SK-N-SH treated with all-trans-retinoic acid at 6 μM for 48 hours (cell line): ENCODE measurements around the gene RBM10.

Source experiments
- ATAC-seq: fragments of 200-7000 bp; cut with Tn5 transposase; 3 replicates; pipeline ENCODE4 v1.9.1; 2020; ENCODE audit warnings: mild to moderate bottlenecking, moderate library complexity
- ARNTL ChIP-seq: fragments of 450-650 bp; formaldehyde crosslinking; IDR thresholded peaks from 2 replicates; pipeline ENCODE4 v1.5.0; 2020; ENCODE audit warnings: low read depth, mild to moderate bottlenecking, moderate library complexity, borderline replicate concordance
- BACH2 ChIP-seq: fragments of 250-450 bp; sonication (Bioruptor Pico); IDR thresholded peaks from 2 replicates; pipeline ENCODE4 v1.9.0; 2021; ENCODE audit warnings: mild to moderate bottlenecking, borderline replicate concordance
- ESRRG ChIP-seq: fragments of 250-450 bp; sonication (Bioruptor Pico); IDR thresholded peaks from 2 replicates; pipeline ENCODE4 v1.6.1; 2021; ENCODE audit warnings: mild to moderate bottlenecking
- GLIS3 ChIP-seq: fragments of 250-450 bp; sonication (Bioruptor Pico); IDR thresholded peaks from 2 replicates; pipeline ENCODE4 v1.5.0; 2020; ENCODE audit warnings: mild to moderate bottlenecking, moderate library complexity
- ISL1 ChIP-seq: fragments of 250-450 bp; sonication (Bioruptor Pico); IDR thresholded peaks from 2 replicates; pipeline ENCODE4 v2.1.2; 2022; ENCODE audit warnings: mild to moderate bottlenecking, moderate library complexity
- OSR1 ChIP-seq: fragments of 250-450 bp; sonication (Bioruptor Pico); IDR thresholded peaks from 2 replicates; pipeline ENCODE4 v1.8.0; 2022; ENCODE audit warnings: moderate library complexity, mild to moderate bottlenecking, inconsistent platforms
- PPARA ChIP-seq: fragments of 250-450 bp; sonication (Bioruptor Pico); IDR thresholded peaks from 2 replicates; pipeline ENCODE4 v1.5.0; 2020; ENCODE audit warnings: mild to moderate bottlenecking, borderline replicate concordance
- RARB ChIP-seq: fragments of 250-450 bp; sonication (Bioruptor Pico); IDR thresholded peaks from 2 replicates; pipeline ENCODE4 v1.8.0; 2021; ENCODE audit warnings: mild to moderate bottlenecking, moderate library complexity
- SNAI2 ChIP-seq: fragments of 250-450 bp; sonication (Bioruptor Pico); IDR thresholded peaks from 2 replicates; pipeline ENCODE4 v1.5.0; 2020; ENCODE audit warnings: mild to moderate bottlenecking, moderate library complexity
- TCF4 ChIP-seq: fragments of 250-450 bp; sonication (Bioruptor Pico); IDR thresholded peaks from 2 replicates; pipeline ENCODE4 v1.8.0; 2021; ENCODE audit warnings: mild to moderate bottlenecking, moderate library complexity, borderline replicate concordance
- TOX ChIP-seq: fragments of 250-450 bp; sonication (Bioruptor Pico); IDR thresholded peaks from 2 replicates; pipeline ENCODE4 v1.8.0; 2021; ENCODE audit warnings: mild to moderate bottlenecking, moderate library complexity, borderline replicate concordance
- ZNF565 ChIP-seq: fragments of 450-650 bp; formaldehyde crosslinking; conservative IDR thresholded peaks from 2 replicates; pipeline ENCODE4 v1.5.0; 2020; ENCODE audit warnings: low read depth, mild to moderate bottlenecking, moderate library complexity
- ZNF70 ChIP-seq: fragments of 450-650 bp; formaldehyde crosslinking; IDR thresholded peaks from 2 replicates; pipeline ENCODE4 v1.5.0; 2020; ENCODE audit warnings: mild to moderate bottlenecking, moderate library complexity
- ZNF8 ChIP-seq: fragments of 450-650 bp; formaldehyde crosslinking; IDR thresholded peaks from 2 replicates; pipeline ENCODE4 v1.5.0; 2020; ENCODE audit warnings: mild to moderate bottlenecking, moderate library complexity
- TF ChIP-seq, protein P1 (sequence below): fragments of 250-450 bp; sonication (Bioruptor Pico); IDR thresholded peaks from 2 replicates; pipeline ENCODE4 v1.5.1; 2020; ENCODE audit warnings: low read depth, mild to moderate bottlenecking, moderate library complexity
- TF ChIP-seq, protein P2 (sequence below): fragments of 250-450 bp; sonication (Bioruptor Pico); IDR thresholded peaks from 2 replicates; pipeline ENCODE4 v1.5.1; 2021; ENCODE audit warnings: mild to moderate bottlenecking, moderate library complexity
- TF ChIP-seq, protein P3 (sequence below): fragments of 250-450 bp; sonication (Bioruptor Pico); IDR thresholded peaks from 2 replicates; pipeline ENCODE4 v1.8.0; 2020; ENCODE audit warnings: mild to moderate bottlenecking, moderate library complexity, borderline replicate concordance
- TF ChIP-seq, protein P4 (sequence below): fragments of 250-450 bp; sonication (Bioruptor Pico); IDR thresholded peaks from 2 replicates; pipeline ENCODE4 v1.8.0; 2021; ENCODE audit warnings: low read depth, mild to moderate bottlenecking, moderate library complexity, borderline replicate concordance
- TF ChIP-seq, protein P5 (sequence below): fragments of 250-450 bp; sonication (Bioruptor Pico); IDR thresholded peaks from 2 replicates; pipeline ENCODE4 v1.5.0; 2020; ENCODE audit warnings: mild to moderate bottlenecking, moderate library complexity

RBM10 gene

DNA sequence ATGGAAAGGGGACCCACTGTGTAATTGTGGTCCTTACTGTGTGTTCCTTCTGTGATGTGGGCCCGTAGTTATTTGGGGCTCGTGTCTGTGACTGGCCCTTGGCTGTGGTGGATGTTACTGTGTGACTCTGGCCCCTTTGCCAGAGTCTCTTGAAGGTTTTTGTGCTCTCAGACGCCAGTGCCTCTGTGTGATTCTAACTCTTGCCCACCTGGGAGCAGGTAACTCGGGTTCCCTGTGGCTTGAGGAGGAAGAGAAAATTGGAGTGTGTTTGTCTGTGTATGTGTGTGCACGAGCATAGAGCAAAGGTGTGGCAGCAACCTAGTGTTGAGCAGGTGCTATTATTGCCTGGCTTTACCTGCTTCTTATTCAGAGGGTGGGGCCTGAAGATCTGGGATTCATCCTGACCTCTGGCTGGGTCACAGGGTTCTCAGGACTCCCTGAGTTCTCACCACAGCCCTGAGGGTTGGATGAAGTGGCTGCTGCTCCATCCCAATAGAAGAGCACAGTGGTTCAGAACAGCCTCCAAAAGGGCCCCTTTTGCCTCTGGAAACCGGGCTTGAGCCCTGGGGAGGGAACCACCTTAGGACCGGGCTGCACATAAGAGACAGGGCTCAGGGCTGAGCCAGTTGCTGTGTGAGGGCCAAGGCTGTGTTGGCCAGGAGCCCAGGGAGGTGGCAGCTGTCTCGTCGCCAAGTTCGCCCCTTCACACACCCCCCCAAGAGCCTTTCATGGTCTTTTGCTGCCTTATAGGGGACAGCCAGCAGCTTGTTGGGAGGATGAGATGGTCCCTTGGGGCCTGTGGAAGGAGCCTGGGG, 1.3 kb downstream of the RBM10 start:
- TF ChIP-seq ESRRG: no peak
- TF ChIP-seq ARNTL (CRISPR knock-in tag): no peak
- no peak for TF ChIP-seq RARB (CRISPR knock-in tag)
- TF ChIP-seq, protein P1, sequence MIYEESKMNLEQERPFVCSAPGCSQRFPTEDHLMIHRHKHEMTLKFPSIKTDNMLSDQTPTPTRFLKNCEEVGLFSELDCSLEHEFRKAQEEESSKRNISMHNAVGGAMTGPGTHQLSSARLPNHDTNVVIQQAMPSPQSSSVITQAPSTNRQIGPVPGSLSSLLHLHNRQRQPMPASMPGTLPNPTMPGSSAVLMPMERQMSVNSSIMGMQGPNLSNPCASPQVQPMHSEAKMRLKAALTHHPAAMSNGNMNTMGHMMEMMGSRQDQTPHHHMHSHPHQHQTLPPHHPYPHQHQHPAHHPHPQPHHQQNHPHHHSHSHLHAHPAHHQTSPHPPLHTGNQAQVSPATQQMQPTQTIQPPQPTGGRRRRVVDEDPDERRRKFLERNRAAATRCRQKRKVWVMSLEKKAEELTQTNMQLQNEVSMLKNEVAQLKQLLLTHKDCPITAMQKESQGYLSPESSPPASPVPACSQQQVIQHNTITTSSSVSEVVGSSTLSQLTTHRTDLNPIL: no peak
- no peak for TF ChIP-seq TOX (CRISPR knock-in tag)
- TF ChIP-seq, protein P2, sequence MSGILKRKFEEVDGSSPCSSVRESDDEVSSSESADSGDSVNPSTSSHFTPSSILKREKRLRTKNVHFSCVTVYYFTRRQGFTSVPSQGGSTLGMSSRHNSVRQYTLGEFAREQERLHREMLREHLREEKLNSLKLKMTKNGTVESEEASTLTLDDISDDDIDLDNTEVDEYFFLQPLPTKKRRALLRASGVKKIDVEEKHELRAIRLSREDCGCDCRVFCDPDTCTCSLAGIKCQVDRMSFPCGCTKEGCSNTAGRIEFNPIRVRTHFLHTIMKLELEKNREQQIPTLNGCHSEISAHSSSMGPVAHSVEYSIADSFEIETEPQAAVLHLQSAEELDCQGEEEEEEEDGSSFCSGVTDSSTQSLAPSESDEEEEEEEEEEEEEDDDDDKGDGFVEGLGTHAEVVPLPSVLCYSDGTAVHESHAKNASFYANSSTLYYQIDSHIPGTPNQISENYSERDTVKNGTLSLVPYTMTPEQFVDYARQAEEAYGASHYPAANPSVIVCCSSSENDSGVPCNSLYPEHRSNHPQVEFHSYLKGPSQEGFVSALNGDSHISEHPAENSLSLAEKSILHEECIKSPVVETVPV: no peak
- TF ChIP-seq, protein P3, sequence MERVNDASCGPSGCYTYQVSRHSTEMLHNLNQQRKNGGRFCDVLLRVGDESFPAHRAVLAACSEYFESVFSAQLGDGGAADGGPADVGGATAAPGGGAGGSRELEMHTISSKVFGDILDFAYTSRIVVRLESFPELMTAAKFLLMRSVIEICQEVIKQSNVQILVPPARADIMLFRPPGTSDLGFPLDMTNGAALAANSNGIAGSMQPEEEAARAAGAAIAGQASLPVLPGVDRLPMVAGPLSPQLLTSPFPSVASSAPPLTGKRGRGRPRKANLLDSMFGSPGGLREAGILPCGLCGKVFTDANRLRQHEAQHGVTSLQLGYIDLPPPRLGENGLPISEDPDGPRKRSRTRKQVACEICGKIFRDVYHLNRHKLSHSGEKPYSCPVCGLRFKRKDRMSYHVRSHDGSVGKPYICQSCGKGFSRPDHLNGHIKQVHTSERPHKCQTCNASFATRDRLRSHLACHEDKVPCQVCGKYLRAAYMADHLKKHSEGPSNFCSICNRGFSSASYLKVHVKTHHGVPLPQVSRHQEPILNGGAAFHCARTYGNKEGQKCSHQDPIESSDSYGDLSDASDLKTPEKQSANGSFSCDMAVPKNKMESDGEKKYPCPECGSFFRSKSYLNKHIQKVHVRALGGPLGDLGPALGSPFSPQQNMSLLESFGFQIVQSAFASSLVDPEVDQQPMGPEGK (CRISPR knock-in tag): no peak
- no peak for TF ChIP-seq ZNF70 (CRISPR knock-in tag)
- TF ChIP-seq ISL1 (CRISPR knock-in tag): no peak
- no peak for TF ChIP-seq PPARA (CRISPR knock-in tag)
- TF ChIP-seq GLIS3 (CRISPR knock-in tag): no peak
- TF ChIP-seq ZNF8 (CRISPR knock-in tag): no peak
- TF ChIP-seq OSR1 (CRISPR knock-in tag): no peak
- TF ChIP-seq BACH2: no peak
- TF ChIP-seq, protein P4, sequence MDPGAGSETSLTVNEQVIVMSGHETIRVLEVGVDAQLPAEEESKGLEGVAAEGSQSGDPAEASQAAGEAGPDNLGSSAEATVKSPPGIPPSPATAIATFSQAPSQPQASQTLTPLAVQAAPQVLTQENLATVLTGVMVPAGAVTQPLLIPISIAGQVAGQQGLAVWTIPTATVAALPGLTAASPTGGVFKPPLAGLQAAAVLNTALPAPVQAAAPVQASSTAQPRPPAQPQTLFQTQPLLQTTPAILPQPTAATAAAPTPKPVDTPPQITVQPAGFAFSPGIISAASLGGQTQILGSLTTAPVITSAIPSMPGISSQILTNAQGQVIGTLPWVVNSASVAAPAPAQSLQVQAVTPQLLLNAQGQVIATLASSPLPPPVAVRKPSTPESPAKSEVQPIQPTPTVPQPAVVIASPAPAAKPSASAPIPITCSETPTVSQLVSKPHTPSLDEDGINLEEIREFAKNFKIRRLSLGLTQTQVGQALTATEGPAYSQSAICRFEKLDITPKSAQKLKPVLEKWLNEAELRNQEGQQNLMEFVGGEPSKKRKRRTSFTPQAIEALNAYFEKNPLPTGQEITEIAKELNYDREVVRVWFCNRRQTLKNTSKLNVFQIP (CRISPR knock-in tag): no peak
- no peak for TF ChIP-seq TCF4 (CRISPR knock-in tag)
- ATAC-seq: no peak

DNA sequence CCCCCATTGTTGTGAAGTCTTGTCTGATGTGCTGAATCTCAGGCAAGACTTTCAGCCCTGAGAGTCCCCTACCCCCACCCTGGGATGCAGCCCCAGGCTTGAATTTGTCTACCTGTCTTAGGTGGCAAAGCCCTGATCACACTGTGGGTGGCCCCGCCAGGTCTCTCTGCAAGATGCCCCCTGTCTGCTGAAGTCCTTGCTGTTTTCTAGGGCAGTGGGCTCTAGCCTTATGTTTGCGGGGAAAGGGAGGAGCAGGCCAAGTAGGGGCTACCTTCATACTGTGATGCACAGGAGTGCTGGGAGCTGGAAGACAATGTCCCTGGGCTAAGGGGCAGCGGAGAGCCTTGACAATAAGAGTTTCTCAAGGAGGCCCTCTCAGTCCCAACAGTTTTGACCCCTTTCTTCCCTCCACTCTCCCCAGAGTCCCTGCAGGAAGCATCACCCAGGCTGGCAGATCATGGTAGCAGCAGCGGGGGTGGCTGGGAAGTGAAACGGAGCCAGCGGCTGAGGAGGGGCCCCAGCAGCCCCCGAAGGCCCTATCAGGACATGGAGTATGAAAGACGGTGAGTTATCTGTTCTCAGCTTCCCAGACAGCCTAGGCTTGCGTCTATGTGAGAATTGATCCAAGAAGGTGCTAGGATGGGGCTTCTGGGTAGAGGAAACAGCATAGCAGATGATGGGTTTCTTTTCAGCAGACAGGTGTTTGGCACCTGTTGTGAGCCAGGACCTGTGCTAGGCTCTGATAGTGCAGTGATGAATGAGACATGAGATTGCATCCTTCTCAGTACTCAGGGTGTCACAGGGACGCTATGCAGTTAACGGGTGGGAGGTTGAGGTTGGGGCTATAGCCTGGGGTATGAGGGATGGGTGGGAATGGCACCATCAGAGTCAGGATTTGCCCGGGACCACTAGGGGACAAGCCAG, 2.2 kb downstream of the RBM10 start:
- TF ChIP-seq SNAI2 (CRISPR knock-in tag) (no peak), ARNTL (CRISPR knock-in tag) (no peak), PPARA (CRISPR knock-in tag) (no peak), RARB (CRISPR knock-in tag) (no peak), ZNF565 (CRISPR knock-in tag) (no peak), ESRRG (no peak), TCF4 (CRISPR knock-in tag) (no peak)
- TF ChIP-seq, protein P2: no peak
- TF ChIP-seq, protein P4 (CRISPR knock-in tag): no peak
- TF ChIP-seq, protein P5, sequence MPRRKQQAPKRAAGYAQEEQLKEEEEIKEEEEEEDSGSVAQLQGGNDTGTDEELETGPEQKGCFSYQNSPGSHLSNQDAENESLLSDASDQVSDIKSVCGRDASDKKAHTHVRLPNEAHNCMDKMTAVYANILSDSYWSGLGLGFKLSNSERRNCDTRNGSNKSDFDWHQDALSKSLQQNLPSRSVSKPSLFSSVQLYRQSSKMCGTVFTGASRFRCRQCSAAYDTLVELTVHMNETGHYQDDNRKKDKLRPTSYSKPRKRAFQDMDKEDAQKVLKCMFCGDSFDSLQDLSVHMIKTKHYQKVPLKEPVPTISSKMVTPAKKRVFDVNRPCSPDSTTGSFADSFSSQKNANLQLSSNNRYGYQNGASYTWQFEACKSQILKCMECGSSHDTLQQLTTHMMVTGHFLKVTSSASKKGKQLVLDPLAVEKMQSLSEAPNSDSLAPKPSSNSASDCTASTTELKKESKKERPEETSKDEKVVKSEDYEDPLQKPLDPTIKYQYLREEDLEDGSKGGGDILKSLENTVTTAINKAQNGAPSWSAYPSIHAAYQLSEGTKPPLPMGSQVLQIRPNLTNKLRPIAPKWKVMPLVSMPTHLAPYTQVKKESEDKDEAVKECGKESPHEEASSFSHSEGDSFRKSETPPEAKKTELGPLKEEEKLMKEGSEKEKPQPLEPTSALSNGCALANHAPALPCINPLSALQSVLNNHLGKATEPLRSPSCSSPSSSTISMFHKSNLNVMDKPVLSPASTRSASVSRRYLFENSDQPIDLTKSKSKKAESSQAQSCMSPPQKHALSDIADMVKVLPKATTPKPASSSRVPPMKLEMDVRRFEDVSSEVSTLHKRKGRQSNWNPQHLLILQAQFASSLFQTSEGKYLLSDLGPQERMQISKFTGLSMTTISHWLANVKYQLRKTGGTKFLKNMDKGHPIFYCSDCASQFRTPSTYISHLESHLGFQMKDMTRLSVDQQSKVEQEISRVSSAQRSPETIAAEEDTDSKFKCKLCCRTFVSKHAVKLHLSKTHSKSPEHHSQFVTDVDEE: no peak
- TF ChIP-seq, all 23 proteins: peak for 0
- ATAC-seq: no peak
